Activated naive CD8-positive, alpha-beta T cell treated with anti-CD3 and anti-CD28 coated beads for 36 hours (primary cell): ENCODE measurements around the gene CARD8. TPM values are rescaled to one million over a fixed set of nuclear protein-coding genes. Genes with fewer than 3 reads are reported as not detected.

Experiments used
- DNase-seq: peaks from one replicate; pipeline ENCODE4 v3.0.0; 2021
- H3K27ac Mint-ChIP-seq: one replicate; pipeline ENCODE4 v1.8.0; 2022; ENCODE audit warnings: mild to moderate bottlenecking, moderate library complexity, mixed read lengths
- H3K27me3 Mint-ChIP-seq: one replicate; pipeline ENCODE4 v1.8.0; 2022; ENCODE audit warnings: mild to moderate bottlenecking, mixed read lengths
- H3K36me3 Mint-ChIP-seq: one replicate; pipeline ENCODE4 v1.8.0; 2021; ENCODE audit warnings: mild to moderate bottlenecking, mixed read lengths
- H3K4me1 Mint-ChIP-seq: one replicate; pipeline ENCODE4 v1.8.0; 2021; ENCODE audit warnings: mixed read lengths
- H3K4me3 Mint-ChIP-seq: one replicate; pipeline ENCODE4 v1.8.0; 2022; ENCODE audit warnings: mild to moderate bottlenecking, moderate library complexity, mixed read lengths
- H3K9me3 Mint-ChIP-seq: one replicate; pipeline ENCODE4 v1.8.0; 2022; ENCODE audit warnings: mixed read lengths
- total RNA-seq, 2 experiments: library from RNA; stranded (reverse); gene quantifications; one replicate each; pipeline ENCODE4 v1.2.3, GENCODE V29; 2021

The CARD8 gene
- total RNA-seq, 2 experiments from 2014 or later, result 102 to 103 TPM

GRCh38 chr19:48181505-48181904 lies 74.2 kb downstream of the CARD8 start:
- Mint-ChIP-seq H3K4me1 (no peaks in the 10 kb centered on the region), H3K9me3 (peaks cover 7% of the 10 kb centered on the region), H3K27me3 (no peaks in the 10 kb centered on the region), H3K4me3 (no peak overlapping the region), H3K27ac (no peak overlapping the region), H3K36me3 (peaks cover 34% of the 10 kb centered on the region)
- DNase-seq, result no peak

- Mint-ChIP-seq H3K4me1 (peaks cover 9% of the 10 kb centered on the region), H3K9me3 (peaks cover under 1% of the 10 kb centered on the region), H3K36me3 (peaks cover 48% of the 10 kb centered on the region), H3K4me3 (no peak overlapping the region), H3K27me3 (no peaks in the 10 kb centered on the region), H3K27ac (no peak overlapping the region)
- no peak for DNase-seq
These were observed 79.5 kb downstream of the CARD8 start for GRCh38 chr19:48176226-48176625.

- no peak for DNase-seq
- Mint-ChIP-seq H3K4me3 (no peak overlapping the region), H3K36me3 (peaks cover 46% of the 10 kb centered on the region), H3K4me1 (peaks cover 12% of the 10 kb centered on the region), H3K27me3 (no peaks in the 10 kb centered on the region), H3K27ac (no peak overlapping the region), H3K9me3 (no peaks in the 10 kb centered on the region)
These were observed 80.1 kb downstream of the CARD8 start for GRCh38 chr19:48175578-48175977.

GRCh38 chr19:48174445-48175030 lies 81.2 kb downstream of the CARD8 start:
- Mint-ChIP-seq H3K36me3 (peaks cover 41% of the 10 kb centered on the region), H3K4me3 (no peak overlapping the region)

GRCh38 chr19:48171710-48172109 lies 84.0 kb downstream of the CARD8 start:
- Mint-ChIP-seq H3K27ac (no peak overlapping the region), H3K4me3 (peak overlapping the region; percentile 100), H3K9me3 (no peaks in the 10 kb centered on the region), H3K27me3 (no peaks in the 10 kb centered on the region), H3K36me3 (peaks cover 42% of the 10 kb centered on the region), H3K4me1 (peaks cover 25% of the 10 kb centered on the region)
- no peak for DNase-seq

More at GRCh38 chr19:48174445-48175030, 81.2 kb downstream of the CARD8 start:
- no peaks in the 10 kb centered on the region for H3K27me3 Mint-ChIP-seq
- H3K4me1 Mint-ChIP-seq, result peaks cover 12% of the 10 kb centered on the region
- H3K27ac Mint-ChIP-seq, result no peak overlapping the region
- no peaks in the 10 kb centered on the region for H3K9me3 Mint-ChIP-seq
- DNase-seq, result no peak

- DNase-seq, result no peak
- peaks cover 27% of the 10 kb centered on the region for H3K4me1 Mint-ChIP-seq
- peaks cover 40% of the 10 kb centered on the region for H3K36me3 Mint-ChIP-seq
- peak overlapping the region; percentile 100 for H3K4me3 Mint-ChIP-seq
- H3K9me3 Mint-ChIP-seq, result no peaks in the 10 kb centered on the region
- no peaks in the 10 kb centered on the region for H3K27me3 Mint-ChIP-seq
- peak overlapping the region; percentile 88 for H3K27ac Mint-ChIP-seq
These were observed 84.8 kb downstream of the CARD8 start for GRCh38 chr19:48170817-48171347.

- peaks cover 39% of the 10 kb centered on the region for H3K36me3 Mint-ChIP-seq
- H3K4me1 Mint-ChIP-seq, result peaks cover 31% of the 10 kb centered on the region
- H3K9me3 Mint-ChIP-seq, result no peaks in the 10 kb centered on the region
- H3K4me3 Mint-ChIP-seq, result peak within 1 kb of the TSS; percentile 100
- peak within 1 kb of the TSS; percentile 99 for H3K27ac Mint-ChIP-seq
- H3K27me3 Mint-ChIP-seq, result no peaks in the 10 kb centered on the region
- peak; percentile 93 for DNase-seq
These were observed 85.5 kb downstream of the CARD8 start, which contains the start of the genes LIG1 and ZSWIM9 for GRCh38 chr19:48169939-48170803. TSS of gene LIG1 (minus strand) at chr19:48170344. CDS start at chr19:48165566, 4,778 bp downstream. TSS of gene ZSWIM9 (plus strand) at chr19:48170680. CDS start at chr19:48171803, 1,123 bp downstream.

- peak; percentile 82 for DNase-seq
- no peaks in the 10 kb centered on the region for H3K27me3 Mint-ChIP-seq
- H3K4me3 Mint-ChIP-seq, result peak overlapping the region; percentile 100
- H3K27ac Mint-ChIP-seq, result peak overlapping the region; percentile 99
- H3K4me1 Mint-ChIP-seq, result peaks cover 28% of the 10 kb centered on the region
- H3K36me3 Mint-ChIP-seq, result peaks cover 33% of the 10 kb centered on the region
- H3K9me3 Mint-ChIP-seq, result no peaks in the 10 kb centered on the region
These were observed 86.2 kb downstream of the CARD8 start for GRCh38 chr19:48169578-48169938.

- Mint-ChIP-seq H3K27ac (no peak overlapping the region), H3K27me3 (no peaks in the 10 kb centered on the region)
These were observed 87.0 kb downstream of the CARD8 start for GRCh38 chr19:48168689-48169088.

GRCh38 chr19:48158210-48158790 lies 97.4 kb downstream of the CARD8 start:
- Mint-ChIP-seq H3K4me1 (no peaks in the 10 kb centered on the region), H3K27ac (no peak overlapping the region), H3K9me3 (no peaks in the 10 kb centered on the region), H3K4me3 (no peak overlapping the region), H3K36me3 (peaks cover 28% of the 10 kb centered on the region), H3K27me3 (no peaks in the 10 kb centered on the region)
- DNase-seq, result no peak

More at GRCh38 chr19:48168689-48169088, 87.0 kb downstream of the CARD8 start:
- Mint-ChIP-seq H3K4me1 (peaks cover 25% of the 10 kb centered on the region), H3K36me3 (peaks cover 29% of the 10 kb centered on the region), H3K9me3 (no peaks in the 10 kb centered on the region), H3K4me3 (peak overlapping the region; percentile 100)
- no peak for DNase-seq

Other genes starting within 250 kb of the CARD8 start
- gene CABP5, start 211.8 kb downstream of the CARD8 start, total RNA-seq, result not detected
- gene PLA2G4C, start 145.1 kb downstream of the CARD8 start, total RNA-seq, result 1 to 10 TPM; 2.0 to 2.5 TPM
- gene LIG1, start 85.6 kb downstream of the CARD8 start, total RNA-seq, result 100 to 1,000 TPM; 147 to 165 TPM
- 1 to 10 TPM; 7.3 to 7.7 TPM for gene ZSWIM9, start 85.2 kb downstream of the CARD8 start, total RNA-seq
- gene ZNF114, start 14.2 kb upstream of the CARD8 start, total RNA-seq, result under 1 TPM; 0.44 to 0.60 TPM
- 100 to 1,000 TPM; 185 to 187 TPM for gene EMP3, start 69.6 kb upstream of the CARD8 start, total RNA-seq
- gene TMEM143, start 108.0 kb upstream of the CARD8 start, total RNA-seq, result 10 to 100 TPM; 15.5 to 16.6 TPM
- gene SYNGR4, start 108.5 kb upstream of the CARD8 start, total RNA-seq, result under 1 TPM in 1 of 2 experiments, not detected in 1; 0.31 TPM
- 10 to 100 TPM; 72.5 to 73.9 TPM for gene KDELR1, start 135.6 kb upstream of the CARD8 start, total RNA-seq
- under 1 TPM; 0.28 to 0.29 TPM for gene GRIN2D, start 137.8 kb upstream of the CARD8 start, total RNA-seq
- gene GRWD1, start 190.1 kb upstream of the CARD8 start, total RNA-seq, result 10 to 100 TPM; 91.1 to 98.5 TPM
- gene KCNJ14, start 199.7 kb upstream of the CARD8 start, total RNA-seq, result 1 to 10 TPM; 1.4 to 1.5 TPM
- 10 to 100 TPM; 18.2 to 21.7 TPM for gene CYTH2, start 213.5 kb upstream of the CARD8 start, total RNA-seq